Posterior cingulate gyrus (tissue), 11 donors: ENCODE results near the gene S100P.

Experiments
- DNase-seq, 10 donors: peaks; one replicate each; pipeline versions ENCODE4 v3.0.0 to v3.0.0-alpha.2; 2020 to 2021; ENCODE audit warnings: mixed read lengths in 3 of 10
- intact Hi-C: fragments of 100-400 bp; cut with DNase I; formaldehyde crosslinking; loops from one replicate; pipeline ENCODE4 v1.15.1; 2023

The S100P gene

GRCh38 chr4:6695660-6696610, 2.3 kb downstream of the S100P start:
- peak in 1 of 10 donors; percentile 61 for DNase-seq
- intact Hi-C loops, result no loop called here

GRCh38 chr4:6696611-6697010, 2.9 kb downstream of the S100P start:
- intact Hi-C loops, result no loop called here
- no peak for DNase-seq

GRCh38 chr4:6697131-6697530, 3.5 kb downstream of the S100P start:
- DNase-seq, result no peak
- intact Hi-C loops, result no loop called here

DNA sequence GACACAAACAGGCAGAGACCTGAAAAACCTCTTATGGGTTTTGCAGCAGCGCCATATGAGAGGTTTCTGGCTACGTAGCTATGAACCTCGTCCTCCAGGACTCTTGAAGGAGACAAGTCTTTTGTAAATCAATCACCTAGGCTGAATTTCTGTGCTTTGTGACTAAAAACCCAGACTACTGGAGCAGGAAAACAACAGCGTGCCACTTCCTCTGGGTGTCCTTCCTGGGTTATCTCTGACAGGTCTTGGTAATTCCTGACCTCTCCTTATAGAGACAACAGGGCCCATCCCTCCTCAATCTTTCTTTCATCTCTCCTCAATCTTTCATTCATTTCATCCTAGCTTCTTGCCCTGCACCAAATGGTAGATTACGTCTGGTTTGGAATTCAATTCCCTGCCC, 5.7 kb downstream of the S100P start:
- intact Hi-C loops, result no loop called here

GRCh38 chr4:6699903-6700302, 6.2 kb downstream of the S100P start:
- intact Hi-C loops, result no loop called here
- DNase-seq, result peak in 1 of 10 donors; percentile 10

More for the DNA sequence above, 5.7 kb downstream of the S100P start:
- DNase-seq, result no peak

GRCh38 chr4:6701371-6701770, 7.7 kb downstream of the S100P start:
- DNase-seq, result no peak
- intact Hi-C loops, result no loop called here

GRCh38 chr4:6702761-6703160, 9.1 kb downstream of the S100P start:
- intact Hi-C loops, result no loop called here

DNA sequence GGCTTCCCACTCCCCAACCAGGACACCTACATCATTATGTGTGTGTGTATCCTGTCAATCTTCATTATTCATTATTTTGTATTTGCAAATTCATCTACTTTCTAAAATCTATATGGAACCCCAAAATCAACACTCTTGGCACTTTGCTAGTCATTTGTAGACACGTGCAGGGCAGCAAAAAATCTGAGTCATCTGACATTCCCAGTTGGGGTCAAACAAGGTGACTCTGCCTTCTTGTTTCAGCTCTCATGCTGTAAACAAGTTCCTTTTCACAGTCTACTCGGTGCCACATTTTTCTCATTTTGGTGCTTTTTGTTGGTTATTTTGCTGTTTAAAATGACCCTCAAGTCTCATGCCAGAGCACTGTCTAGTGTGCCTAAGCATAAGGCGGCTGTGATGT, 10.1 kb downstream of the S100P start:
- intact Hi-C loops, result no loop called here
- no peak for DNase-seq

More at GRCh38 chr4:6702761-6703160, 9.1 kb downstream of the S100P start:
- DNase-seq, result no peak

DNA sequence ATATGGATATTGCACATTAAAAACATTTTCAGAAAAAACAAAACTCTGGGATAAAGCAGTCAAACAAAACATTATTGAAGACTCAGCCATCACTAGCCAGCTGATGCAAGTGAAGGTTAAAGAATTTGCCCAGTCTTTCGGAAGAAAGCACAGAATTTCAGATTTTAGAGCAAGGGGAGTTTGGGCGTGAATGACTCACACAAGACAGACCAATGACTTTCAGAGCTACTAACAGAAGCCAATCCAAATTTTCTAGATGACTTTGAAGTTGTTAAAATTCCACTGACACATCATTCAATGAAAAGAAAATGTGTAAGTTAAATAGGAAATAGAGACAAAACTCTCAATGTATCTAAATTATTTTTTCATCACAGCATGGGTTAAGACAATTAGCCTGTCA, 12.0 kb downstream of the S100P start:
- intact Hi-C loops, result loop anchor here (2.0 kb wide), 1 partner anchor 27 kb away; no protein-coding TSS in a partner anchor
- DNase-seq, result no peak

DNA sequence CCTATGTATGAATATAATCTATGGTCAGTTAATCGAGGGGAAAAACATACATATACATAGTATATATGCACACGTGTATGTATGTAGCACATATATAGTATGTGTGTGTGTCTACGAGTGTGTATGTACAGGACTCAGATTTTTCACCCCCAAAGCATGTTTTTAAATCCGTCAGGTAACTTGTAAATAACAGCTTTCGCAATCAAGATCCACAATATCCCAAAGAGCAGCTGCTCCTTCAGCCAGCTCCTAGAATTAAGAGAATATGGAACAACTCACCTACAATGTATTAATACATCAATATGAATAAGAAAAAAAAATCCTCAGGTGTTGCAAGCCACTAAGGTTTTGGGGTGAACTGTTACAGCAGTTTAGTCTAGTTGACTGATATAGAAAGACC, 12.5 kb downstream of the S100P start:
- intact Hi-C loops, result loop anchor here (2.0 kb wide), 1 partner anchor 27 kb away; no protein-coding TSS in a partner anchor
- no peak for DNase-seq

DNA sequence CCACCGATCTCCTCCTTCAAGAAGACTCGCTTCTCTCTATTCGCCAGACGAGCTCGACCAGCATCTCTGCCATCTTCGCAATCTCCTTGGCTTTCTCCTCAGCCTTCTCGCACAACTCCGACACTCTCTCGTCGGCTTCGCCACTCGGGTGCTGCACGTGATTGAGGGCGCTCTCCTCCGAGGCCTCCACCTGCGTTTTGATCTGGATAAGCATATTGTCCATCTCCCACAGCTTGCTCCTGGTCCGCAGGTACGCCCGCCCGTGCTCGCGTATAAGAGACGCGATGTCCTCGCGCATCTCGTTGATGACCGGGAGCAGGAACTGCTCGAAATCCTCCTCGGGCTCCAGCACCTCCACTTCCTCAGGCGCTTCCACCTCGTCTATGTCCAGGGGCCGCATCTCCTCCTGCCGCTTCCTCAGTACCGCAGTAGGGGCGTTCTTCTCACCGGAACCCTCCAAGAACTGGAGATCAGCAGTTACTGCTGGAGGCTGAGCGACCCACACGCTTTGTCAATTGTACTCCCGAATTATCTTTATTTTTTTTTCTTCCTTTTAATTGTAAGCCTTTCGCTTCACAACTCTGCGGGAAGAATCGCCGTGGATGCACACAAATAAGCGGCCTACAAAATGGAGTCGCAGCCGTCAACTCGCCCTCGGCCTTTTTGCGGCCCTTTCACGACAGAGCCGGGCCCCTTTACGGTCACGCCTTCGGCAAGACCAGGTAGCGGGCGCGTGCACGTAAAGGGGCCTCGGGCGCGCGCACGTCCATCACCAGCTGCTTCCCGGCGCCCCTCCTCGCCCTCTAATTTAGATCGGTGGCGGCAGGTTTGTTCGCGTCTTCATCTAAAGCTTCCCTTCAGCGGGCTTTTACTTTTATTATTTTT, 15.8 kb downstream of the S100P start, which contains the start of gene MRFAP1L1:
MRFAP1L1 (minus strand) TSS at position 636 of the 885 bp plus-strand sequence; CDS start at position 400, 236 bp downstream.
- intact Hi-C loops, result loop anchor here (2.0 kb wide), 1 partner anchor 69 kb away; the partner anchor contains the start of gene MRFAP1

DNA sequence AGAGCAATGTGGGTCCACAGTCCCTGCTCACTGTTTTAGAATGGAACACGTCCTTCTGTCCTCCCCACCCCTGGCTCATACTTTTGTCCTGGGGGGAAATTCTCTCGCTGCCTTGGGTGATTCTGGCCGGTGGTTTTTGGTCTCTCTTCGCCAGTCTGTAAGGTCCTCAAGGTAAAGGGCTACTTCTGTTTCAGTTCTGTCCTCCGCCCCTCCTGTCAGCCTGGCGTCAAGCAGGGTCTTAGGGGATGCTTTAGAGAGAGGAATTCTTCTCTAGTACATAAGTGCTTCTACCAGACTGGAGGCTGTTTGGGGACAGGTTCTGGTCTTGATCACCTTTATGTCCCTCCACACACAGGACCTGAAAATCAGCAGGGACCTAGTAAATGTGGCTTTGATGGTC, 16.6 kb downstream of the S100P start:
- intact Hi-C loops, result no loop called here
- peak in 1 of 10 donors; percentile 57 for DNase-seq

More for the DNA sequence above, 15.8 kb downstream of the S100P start, which contains the start of gene MRFAP1L1:
- DNase-seq, result peak; percentile 92 to 99 (median 95)

GRCh38 chr4:6710996-6711395, 17.3 kb downstream of the S100P start:
- DNase-seq, result no peak
- intact Hi-C loops, result no loop called here

DNA sequence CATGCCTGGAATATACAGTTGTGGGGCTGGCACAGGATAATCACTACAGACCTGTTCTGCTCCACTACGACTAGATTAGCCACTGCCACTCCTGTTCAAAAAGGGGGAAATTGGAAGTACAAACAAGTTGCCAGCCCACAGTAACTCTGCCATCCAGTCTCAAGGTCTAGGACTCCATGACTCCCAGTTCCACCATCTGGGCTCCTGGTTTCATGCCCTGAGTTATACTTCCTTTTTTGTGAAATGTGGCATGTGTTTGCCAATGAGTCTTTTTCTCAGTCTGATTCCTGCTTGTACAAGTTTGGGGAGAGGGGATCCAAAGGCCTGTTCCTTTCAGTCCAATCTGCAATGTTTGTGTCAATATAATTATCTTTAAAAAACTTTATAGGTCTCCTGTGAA, 21.3 kb downstream of the S100P start:
- intact Hi-C loops, result no loop called here
- DNase-seq, result no peak

DNA sequence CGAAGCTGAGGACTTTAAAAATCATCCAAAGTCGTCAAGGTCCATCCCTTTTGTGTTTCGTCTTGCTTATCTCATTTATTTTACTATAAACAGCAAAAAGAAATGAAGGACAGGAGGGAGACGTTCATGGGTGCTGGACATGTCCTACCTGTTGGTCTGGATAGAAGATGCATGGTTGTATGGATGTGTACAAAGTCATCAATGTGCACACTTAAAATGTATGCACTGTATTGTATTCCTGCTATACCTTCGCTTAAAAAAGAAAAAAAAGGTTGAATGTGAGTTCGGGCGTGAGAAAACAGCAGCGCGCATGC, 22.0 kb downstream of the S100P start:
- DNase-seq, result no peak
- intact Hi-C loops, result no loop called here

- intact Hi-C loops, result no loop called here
- DNase-seq, result peak; percentile 72 to 98 (median 82)
Observed at GRCh38 chr4:6716018-6716911, 22.6 kb downstream of the S100P start, which contains the start of gene BLOC1S4. BLOC1S4 (plus strand) TSS chr4:6716174; CDS start chr4:6716210, 36 bp downstream.

DNA sequence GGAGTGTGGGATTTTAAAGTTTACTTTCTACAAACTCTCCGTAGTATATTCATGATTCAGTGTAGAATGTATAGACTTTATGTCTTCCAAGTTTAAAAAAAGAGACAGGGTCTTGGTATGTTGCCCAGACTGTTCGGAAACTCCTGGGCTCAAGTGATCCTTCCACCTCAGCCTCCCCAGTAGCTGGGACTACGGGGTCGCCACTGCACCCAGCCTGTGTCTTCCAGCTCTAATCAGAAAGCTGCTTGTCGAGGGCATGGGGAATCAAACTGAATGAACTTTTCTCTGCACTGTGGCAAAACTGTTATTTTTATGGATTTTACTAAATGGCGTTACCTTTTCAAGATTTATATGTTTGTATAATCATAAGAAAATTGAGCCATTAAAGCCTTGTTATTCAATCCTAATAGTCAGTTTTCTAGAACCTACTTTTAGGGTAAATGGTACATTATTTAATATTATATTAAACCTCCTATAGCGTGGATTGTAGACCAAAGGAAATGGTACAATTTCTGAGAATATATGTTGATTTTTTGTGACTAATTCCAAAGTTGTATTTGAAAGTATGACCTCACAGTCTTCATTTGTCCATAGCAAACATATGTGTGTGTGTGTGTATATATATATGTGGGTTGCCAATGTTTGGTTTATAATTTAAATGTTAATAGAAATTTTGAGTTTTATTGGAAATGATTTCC, 23.4 kb downstream of the S100P start:
- intact Hi-C loops, result no loop called here
- DNase-seq, result no peak

- intact Hi-C loops, result no loop called here
Observed at GRCh38 chr4:6718932-6719610, 25.4 kb downstream of the S100P start.

More at GRCh38 chr4:6718932-6719610, 25.4 kb downstream of the S100P start:
- DNase-seq, result no peak
